ENCODE results near the gene TSHZ2. TPM values are rescaled to one million over a fixed set of nuclear protein-coding genes. Genes with fewer than 3 reads are reported as not detected.

Gene TSHZ2
- total and polyA plus RNA-seq, 9 of the 15 experiments (the other 6 are each of a cell fraction or from before 2014, with no cell fraction given), result 0.03 to 0.20 (median 0.05) TPM; not detected in 4

DNA sequence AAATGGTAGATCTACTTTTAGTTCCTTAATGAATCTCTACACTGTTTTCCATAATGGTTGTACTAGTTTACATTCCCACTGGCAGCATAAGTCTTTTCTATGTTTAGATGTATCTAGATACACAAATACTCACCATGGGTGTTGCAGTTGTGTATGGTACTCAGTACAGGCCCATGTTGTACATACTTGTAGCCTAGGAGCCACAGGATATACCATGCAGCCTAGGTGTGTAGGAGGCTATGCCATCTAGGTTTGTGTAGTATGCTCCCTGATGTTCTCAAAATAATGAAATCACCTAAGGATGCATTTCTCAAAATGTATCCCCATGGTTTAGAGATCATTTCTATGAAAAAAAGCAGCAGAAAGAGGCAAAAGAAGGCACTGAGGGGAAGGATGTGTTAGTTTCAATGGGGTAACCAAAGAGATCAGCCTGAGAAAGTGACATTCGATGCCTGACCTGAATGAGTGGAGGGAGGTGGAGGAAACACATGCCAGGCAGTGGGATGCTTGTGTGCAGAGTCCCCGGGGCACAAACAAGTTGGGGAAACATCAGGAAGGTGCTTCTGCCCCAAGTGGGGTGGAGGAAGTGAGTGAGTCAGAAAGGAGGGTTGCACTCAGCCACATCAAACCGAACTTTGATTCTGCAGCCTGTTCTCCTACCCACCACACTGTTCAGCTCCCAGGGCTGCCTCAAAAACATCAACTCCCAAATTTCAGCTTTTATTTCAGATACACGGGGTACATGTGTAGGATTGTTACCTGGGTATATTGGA lies 430.3 kb downstream of the TSHZ2 start (continued):
- TF ChIP-seq, protein P1, sequence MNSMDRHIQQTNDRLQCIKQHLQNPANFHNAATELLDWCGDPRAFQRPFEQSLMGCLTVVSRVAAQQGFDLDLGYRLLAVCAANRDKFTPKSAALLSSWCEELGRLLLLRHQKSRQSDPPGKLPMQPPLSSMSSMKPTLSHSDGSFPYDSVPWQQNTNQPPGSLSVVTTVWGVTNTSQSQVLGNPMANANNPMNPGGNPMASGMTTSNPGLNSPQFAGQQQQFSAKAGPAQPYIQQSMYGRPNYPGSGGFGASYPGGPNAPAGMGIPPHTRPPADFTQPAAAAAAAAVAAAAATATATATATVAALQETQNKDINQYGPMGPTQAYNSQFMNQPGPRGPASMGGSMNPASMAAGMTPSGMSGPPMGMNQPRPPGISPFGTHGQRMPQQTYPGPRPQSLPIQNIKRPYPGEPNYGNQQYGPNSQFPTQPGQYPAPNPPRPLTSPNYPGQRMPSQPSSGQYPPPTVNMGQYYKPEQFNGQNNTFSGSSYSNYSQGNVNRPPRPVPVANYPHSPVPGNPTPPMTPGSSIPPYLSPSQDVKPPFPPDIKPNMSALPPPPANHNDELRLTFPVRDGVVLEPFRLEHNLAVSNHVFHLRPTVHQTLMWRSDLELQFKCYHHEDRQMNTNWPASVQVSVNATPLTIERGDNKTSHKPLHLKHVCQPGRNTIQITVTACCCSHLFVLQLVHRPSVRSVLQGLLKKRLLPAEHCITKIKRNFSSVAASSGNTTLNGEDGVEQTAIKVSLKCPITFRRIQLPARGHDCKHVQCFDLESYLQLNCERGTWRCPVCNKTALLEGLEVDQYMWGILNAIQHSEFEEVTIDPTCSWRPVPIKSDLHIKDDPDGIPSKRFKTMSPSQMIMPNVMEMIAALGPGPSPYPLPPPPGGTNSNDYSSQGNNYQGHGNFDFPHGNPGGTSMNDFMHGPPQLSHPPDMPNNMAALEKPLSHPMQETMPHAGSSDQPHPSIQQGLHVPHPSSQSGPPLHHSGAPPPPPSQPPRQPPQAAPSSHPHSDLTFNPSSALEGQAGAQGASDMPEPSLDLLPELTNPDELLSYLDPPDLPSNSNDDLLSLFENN (IDR thresholded peaks at IDR 0.05; ENCODE audit: low read depth in 2 of 2, low read length in 2 of 2), result no peak
- TF ChIP-seq ZNF121 (CRISPR knock-in tag; conservative IDR thresholded peaks at IDR 0.05) (no peak), TCF7L2 (IDR thresholded peaks at IDR 0.05; ENCODE audit: low read depth, low read length) (no peak), CBFA2T3 (IDR thresholded peaks at IDR 0.05) (no peak), MCM7 (IDR thresholded peaks at IDR 0.05) (no peak), ZNF589 (CRISPR knock-in tag; IDR thresholded peaks at IDR 0.05; ENCODE audit: low read depth) (no peak), POLR2H (tag; IDR thresholded peaks at IDR 0.05; ENCODE audit: low read depth) (no peak)
- TF ChIP-seq, protein P2, sequence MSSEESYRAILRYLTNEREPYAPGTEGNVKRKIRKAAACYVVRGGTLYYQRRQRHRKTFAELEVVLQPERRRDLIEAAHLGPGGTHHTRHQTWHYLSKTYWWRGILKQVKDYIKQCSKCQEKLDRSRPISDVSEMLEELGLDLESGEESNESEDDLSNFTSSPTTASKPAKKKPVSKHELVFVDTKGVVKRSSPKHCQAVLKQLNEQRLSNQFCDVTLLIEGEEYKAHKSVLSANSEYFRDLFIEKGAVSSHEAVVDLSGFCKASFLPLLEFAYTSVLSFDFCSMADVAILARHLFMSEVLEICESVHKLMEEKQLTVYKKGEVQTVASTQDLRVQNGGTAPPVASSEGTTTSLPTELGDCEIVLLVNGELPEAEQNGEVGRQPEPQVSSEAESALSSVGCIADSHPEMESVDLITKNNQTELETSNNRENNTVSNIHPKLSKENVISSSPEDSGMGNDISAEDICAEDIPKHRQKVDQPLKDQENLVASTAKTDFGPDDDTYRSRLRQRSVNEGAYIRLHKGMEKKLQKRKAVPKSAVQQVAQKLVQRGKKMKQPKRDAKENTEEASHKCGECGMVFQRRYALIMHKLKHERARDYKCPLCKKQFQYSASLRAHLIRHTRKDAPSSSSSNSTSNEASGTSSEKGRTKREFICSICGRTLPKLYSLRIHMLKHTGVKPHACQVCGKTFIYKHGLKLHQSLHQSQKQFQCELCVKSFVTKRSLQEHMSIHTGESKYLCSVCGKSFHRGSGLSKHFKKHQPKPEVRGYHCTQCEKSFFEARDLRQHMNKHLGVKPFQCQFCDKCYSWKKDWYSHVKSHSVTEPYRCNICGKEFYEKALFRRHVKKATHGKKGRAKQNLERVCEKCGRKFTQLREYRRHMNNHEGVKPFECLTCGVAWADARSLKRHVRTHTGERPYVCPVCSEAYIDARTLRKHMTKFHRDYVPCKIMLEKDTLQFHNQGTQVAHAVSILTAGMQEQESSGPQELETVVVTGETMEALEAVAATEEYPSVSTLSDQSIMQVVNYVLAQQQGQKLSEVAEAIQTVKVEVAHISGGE (CRISPR knock-in tag; IDR thresholded peaks at IDR 0.05), result no peak
